GM20431 (cell line): ENCODE data around the gene HNRNPLL.
"Not testable (repeated sequence)": the region's sequence is repeated elsewhere in the genome, so short reads cannot be mapped to it uniquely, and the experiment has no call there.

Experiments used
- in situ Hi-C: fragments of 300-500 bp; cut with MseI, MboI; formaldehyde crosslinking; loops from one replicate; pipeline ENCODE4 v1.15.0; 2020; ENCODE audit warnings: low sequenced_read_pairs; ENCODE audit not compliant: unreplicated experiment

The HNRNPLL gene

DNA sequence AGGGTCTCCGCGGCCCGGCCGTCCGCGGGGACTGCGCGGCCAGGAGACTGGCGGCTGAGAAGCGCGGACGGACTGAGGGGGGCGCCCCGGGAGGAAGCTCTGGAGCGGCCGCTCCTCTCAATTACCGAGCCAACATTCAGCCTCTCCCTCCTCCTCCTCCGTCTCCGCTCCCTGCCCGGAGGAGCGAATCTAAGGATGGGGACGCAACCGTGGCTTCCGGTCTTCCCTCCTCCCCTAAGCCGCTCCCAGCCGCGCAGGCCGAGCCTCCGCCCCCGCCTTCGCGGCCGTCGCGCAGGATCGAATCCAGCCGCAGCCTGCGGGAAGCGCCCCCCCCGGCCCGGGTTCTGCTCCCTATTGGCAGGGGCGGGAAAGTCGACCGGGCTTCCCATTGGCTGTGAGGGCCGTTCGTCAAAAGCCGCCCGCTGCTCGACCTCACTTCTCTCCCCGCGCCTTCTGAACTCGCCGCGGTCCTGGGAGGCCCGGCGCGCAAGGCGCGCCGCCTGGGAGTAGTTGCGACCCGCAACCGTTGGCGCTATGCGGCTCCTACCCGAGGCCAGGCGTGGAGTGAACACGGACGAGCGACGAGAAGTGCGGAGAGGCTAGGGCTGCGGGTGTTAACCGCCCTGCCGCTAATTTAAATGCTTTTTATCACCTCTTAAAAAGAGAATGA lies at the start of gene HNRNPLL:
HNRNPLL (minus strand) TSS at position 197 of the 670 bp plus-strand sequence. CDS start 302 bp downstream, outside the sequence.
- in situ Hi-C loops: no loop called here

- in situ Hi-C loops: no loop called here
Measured at GRCh38 chr2:38650717-38651116, 48.0 kb upstream of the HNRNPLL start.

- in situ Hi-C loops: no loop called here
Measured at GRCh38 chr2:38650012-38650411, 47.3 kb upstream of the HNRNPLL start.

- in situ Hi-C loops: no loop called here
Measured at GRCh38 chr2:38649176-38649728, 46.5 kb upstream of the HNRNPLL start.

- in situ Hi-C loops: no loop called here
Measured at GRCh38 chr2:38648107-38648761, 45.5 kb upstream of the HNRNPLL start.

DNA sequence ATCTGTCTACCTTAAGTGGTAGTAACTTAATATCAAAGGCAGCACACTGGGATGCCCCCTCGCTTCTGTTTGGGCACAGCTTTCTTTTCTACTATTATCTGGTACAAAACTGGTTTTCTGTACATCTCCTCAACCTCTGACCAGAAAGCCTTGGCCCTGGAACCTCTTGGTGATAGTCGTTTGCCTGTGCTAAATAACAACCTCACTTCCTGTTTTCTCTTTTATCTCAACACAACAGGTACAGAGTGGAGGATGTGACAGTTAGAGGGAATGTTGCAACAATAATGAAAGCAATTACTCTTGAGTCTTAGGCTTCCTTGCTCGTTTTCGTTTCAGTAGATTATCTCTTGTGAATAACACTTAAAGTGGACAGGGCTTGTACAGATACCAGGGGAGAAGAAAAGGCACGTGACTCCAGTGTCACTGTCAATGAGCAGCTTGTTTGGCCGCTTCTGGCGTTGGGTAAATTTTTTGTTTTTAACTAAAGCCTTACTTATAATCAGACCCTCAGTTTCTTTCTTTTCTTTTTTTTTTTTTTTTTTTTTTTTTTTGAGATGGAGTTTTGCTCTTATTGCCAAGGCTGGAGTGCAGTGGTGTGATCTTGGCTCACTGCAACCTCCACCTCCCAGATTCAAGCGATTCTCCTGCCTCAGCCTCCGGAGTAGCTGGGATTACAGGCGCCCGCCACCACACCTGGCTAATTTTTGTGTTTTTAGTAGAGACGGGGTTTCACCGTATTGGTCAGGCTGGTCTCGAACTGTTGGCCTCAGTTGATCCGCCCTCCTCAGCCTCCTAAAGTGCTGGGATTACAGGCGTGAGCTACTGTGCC lies 41.2 kb upstream of the HNRNPLL start:
- in situ Hi-C loops: not testable (repeated sequence)

- in situ Hi-C loops: no loop called here
Measured at GRCh38 chr2:38643021-38643671, 40.4 kb upstream of the HNRNPLL start.

DNA sequence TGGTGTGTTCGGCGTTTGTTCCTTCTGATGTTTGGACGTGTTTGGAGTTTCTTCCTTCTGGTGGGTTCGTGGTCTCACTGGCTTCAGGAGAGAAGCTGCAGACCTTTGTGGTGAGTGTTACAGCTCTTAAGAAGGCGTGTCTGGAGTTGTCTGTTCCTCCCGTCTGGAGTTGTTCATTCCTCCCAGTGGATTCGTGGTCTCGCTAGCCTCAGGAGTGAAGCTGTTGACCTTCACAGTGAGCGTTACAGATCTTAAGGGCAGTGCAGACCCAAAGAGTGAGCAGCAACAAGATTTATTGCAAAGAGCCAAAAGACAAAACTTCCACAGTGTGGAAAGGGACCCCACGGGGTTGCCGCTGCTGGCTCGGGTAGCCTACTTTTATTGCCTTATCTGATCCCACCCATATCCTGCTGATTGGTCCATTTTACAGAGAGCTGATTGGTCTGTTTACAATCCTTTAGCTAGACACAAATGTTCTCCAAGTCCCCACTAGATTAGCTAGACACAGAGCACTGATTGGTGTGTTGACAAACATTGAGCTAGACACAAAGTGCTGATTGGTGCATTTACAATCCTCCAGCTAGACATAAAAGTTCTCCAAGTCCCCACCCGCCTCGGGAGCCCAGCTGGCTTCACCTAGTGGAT lies 39.8 kb upstream of the HNRNPLL start:
- in situ Hi-C loops: not testable (repeated sequence)

DNA sequence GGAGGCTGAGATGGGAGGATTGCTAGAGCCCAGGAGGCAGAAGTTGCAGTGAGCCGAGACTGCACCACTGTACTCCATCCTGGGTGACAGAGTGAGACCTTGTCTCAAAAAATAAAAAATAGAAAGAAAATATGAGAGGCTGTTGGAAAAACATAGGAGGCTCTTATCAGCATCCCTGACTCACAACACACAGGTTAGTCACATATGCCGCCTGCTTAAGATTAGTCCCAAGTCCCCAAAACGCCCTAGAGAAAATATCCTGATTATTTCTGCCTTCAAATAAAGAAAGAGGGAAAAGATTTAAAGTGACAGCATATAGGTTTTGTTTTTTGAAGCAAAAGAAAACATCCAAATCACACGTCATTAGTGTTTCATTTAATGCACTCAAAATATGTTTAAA lies 33.3 kb upstream of the HNRNPLL start:
- in situ Hi-C loops: no loop called here

- in situ Hi-C loops: no loop called here
Measured at GRCh38 chr2:38635139-38635538, 32.4 kb upstream of the HNRNPLL start.

- in situ Hi-C loops: no loop called here
Measured at GRCh38 chr2:38634684-38635083, 32.0 kb upstream of the HNRNPLL start.

DNA sequence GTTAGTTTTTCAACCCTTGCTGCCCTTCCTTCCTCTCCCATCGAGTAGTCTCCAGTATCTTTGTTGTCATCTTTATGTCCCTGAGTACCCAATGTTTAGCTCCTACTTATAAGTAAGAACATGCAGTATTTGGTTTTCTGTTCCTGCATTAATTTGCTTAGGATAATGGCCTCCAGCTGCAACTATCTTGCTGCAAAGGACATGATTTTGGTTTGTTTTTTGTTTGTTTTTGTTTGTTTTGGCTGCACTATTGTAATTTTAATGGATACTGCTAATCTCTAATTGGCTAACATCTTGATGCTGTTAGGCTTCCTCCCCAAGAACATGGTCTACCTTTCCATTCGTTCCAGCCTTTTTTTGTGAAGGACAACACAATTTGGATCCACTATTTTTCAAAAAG lies 31.2 kb upstream of the HNRNPLL start:
- in situ Hi-C loops: no loop called here

DNA sequence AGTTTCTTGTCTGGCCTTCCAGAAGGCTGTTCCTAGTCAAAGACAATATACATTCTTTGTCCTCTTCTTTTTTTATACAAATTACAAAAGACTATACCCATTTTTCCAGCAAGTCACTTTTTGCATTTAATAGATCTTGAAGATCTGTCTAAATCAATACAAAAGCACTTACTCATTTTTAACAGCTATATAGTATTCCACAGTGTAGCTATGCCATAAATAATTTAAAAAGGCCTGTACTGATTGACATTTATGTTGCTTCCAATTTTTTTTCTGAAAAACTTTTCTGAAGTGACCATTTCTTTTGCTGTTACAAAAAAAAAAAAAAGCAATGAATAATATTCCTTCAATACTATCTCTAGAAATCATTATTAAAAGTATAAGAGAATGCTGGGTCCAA lies 30.3 kb upstream of the HNRNPLL start:
- in situ Hi-C loops: no loop called here

GRCh38 chr2:38631976-38632375 lies 29.2 kb upstream of the HNRNPLL start:
- in situ Hi-C loops: no loop called here

DNA sequence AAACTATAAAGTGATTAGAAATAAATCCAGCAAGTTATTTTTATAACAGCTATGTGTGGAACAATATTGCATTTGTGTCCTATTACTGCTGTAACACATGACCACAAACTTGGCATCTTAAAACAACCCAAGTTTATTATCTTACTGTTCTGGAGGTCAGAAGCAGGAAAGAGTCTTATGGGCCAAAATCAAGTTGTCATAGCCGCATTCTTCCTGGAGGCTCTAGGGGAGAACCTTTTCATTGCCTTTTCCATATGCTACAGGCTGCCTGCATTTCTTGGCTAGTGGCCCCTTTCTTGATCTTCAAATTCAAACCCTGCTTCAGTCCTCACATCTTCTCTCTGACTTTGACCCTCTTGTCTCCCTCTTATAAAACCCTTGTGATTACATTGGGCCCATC lies 27.0 kb upstream of the HNRNPLL start:
- in situ Hi-C loops: no loop called here

GRCh38 chr2:38627391-38627790 lies 24.7 kb upstream of the HNRNPLL start:
- in situ Hi-C loops: no loop called here

DNA sequence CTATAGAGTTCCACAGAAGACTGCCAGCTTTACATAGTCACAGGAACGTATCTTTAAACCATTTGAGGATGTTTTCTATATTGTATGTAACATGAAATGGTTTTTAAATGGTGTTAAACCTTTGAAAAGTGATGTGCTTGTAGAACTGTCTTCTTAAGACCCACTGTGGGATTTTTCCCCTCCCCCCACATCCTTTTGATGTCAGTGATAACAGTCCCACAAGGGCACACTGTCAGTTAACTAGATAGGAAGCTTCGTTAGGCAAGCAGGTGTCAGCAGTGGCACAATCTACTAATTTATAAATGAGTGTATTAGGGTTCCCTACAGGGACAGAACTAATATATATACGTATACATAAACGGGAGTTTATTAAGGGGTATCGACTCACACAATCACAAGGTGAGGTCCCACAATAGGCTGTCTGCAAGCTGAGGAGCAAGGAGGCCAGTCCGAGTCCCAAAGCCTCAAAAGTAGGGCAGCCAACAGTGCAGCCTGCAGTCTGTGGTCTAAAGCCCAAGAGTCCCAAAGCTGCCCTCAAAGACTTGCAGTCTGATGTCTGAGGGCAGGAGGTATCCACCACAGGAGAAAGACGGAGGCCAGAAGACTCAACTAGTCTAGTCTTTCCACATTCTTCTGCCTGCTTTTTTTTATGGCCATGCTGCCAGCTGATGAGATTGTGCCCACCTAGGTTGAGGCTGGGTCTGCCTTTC lies 23.8 kb upstream of the HNRNPLL start:
- in situ Hi-C loops: no loop called here

DNA sequence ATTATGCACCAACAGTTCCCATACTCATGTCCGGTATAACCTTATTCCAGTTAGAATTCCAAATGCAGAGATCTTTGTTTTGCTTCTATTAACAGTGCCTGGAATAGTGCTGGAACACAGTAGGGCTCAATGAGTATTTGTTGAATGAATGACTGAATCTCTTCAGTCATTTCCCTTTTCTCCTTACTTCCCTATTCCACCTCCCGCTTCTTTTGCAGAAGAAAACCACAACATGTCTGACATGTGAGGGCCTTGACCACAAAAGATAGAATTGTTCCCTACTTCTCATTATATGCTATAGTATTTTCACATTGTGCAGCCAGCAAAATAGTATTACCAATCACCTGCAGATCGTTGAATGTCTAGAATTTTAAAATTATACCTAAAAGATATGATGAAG lies 19.5 kb upstream of the HNRNPLL start:
- in situ Hi-C loops: no loop called here

- in situ Hi-C loops: no loop called here
Measured at GRCh38 chr2:38621018-38621417, 18.3 kb upstream of the HNRNPLL start.
